ENCODE data around the gene CCDC179.

- TF ChIP-seq CTCF (IDR thresholded peaks at IDR 0.05; ENCODE audit: low read depth, low read length): no peak
- TF ChIP-seq EZH2phosphoT487 (IDR thresholded peaks at IDR 0.05; ENCODE audit: low read depth): no peak
Observed at GRCh38 chr11:22807855-22808570, 52.3 kb downstream of the CCDC179 start.
